Loucy (cell line): ENCODE data around the gene USP38.
A peak's percentile ranks its signal among the peaks of the same experiment; 100 is the strongest.

Source experiments
- H2AFZ ChIP-seq: fragments of 200-600 bp; sonication (generic); 2 replicates; pipeline ENCODE4 v1.6.0; 2016; ENCODE audit warnings: antibody characterized with exemption, mild to moderate bottlenecking, low read length, moderate library complexity
- H3F3A ChIP-seq: fragments of 200-600 bp; 2 replicates; pipeline ENCODE4 v1.6.0; 2016; ENCODE audit warnings: antibody characterized with exemption, low read depth, mild to moderate bottlenecking
- H3K27me3 ChIP-seq: fragments of 200-600 bp; sonication (generic); 2 replicates; pipeline ENCODE4 v1.6.1; 2014; ENCODE audit warnings: low read length, mild to moderate bottlenecking; ENCODE audit not compliant: insufficient read depth, poor library complexity, severe bottlenecking
- H3K36me3 ChIP-seq: fragments of 200-600 bp; sonication (generic); 2 replicates; pipeline ENCODE4 v1.6.1; 2016; ENCODE audit warnings: low read length; ENCODE audit not compliant: insufficient read depth
- H3K4me1 ChIP-seq: fragments of 200-600 bp; sonication (generic); 2 replicates; pipeline ENCODE4 v1.5.1; 2014; ENCODE audit warnings: low read length, mild to moderate bottlenecking; ENCODE audit not compliant: insufficient read depth, poor library complexity, severe bottlenecking
- H3K4me2 ChIP-seq: fragments of 200-600 bp; sonication (generic); 2 replicates; pipeline ENCODE4 v1.6.0; 2014; ENCODE audit warnings: antibody characterized with exemption, low read length, low read depth, mild to moderate bottlenecking; ENCODE audit not compliant: poor library complexity, severe bottlenecking
- H3K4me3 ChIP-seq: fragments of 200-600 bp; sonication (generic); 2 replicates; pipeline ENCODE4 v1.5.1; 2014; ENCODE audit warnings: low read length, mild to moderate bottlenecking, mixed read lengths; ENCODE audit not compliant: poor library complexity, severe bottlenecking
- H3K79me2 ChIP-seq: fragments of 200-600 bp; sonication (generic); 2 replicates; pipeline ENCODE4 v1.6.1; 2014; ENCODE audit warnings: low read length; ENCODE audit not compliant: insufficient read depth
- H3K9ac ChIP-seq: fragments of 200-600 bp; sonication (generic); 2 replicates; pipeline ENCODE4 v1.6.0; 2014; ENCODE audit warnings: mild to moderate bottlenecking, low read depth, low read length, moderate library complexity; ENCODE audit not compliant: poor library complexity, severe bottlenecking
- H3K9me2 ChIP-seq: fragments of 200-600 bp; sonication (generic); replicated peaks from 2 replicates; pipeline ENCODE4 v1.6.1; 2016; ENCODE audit warnings: low read depth, low read length, mixed read lengths
- H3K9me3 ChIP-seq: fragments of 200-600 bp; sonication (generic); 2 replicates; pipeline ENCODE4 v1.6.1; 2014; ENCODE audit warnings: mild to moderate bottlenecking, antibody characterized with exemption, low read length, low read depth; ENCODE audit not compliant: insufficient read depth
- H4K20me1 ChIP-seq: fragments of 200-600 bp; sonication (generic); 2 replicates; pipeline ENCODE4 v1.6.0; 2014; ENCODE audit warnings: antibody characterized with exemption, low read length, mild to moderate bottlenecking; ENCODE audit not compliant: insufficient read depth, poor library complexity, severe bottlenecking
- EZH2phosphoT487 ChIP-seq: fragments of 200-600 bp; IDR thresholded peaks from 2 replicates; pipeline ENCODE4 v1.6.1; 2018; ENCODE audit warnings: antibody characterized with exemption, mild to moderate bottlenecking, moderate library complexity, borderline replicate concordance
- TF ChIP-seq, protein P1 (sequence below): fragments of 200-600 bp; sonication (generic); conservative IDR thresholded peaks from 2 replicates; pipeline ENCODE4 v1.5.1; 2014; ENCODE audit warnings: mild to moderate bottlenecking, antibody characterized with exemption, low read length

USP38 gene

DNA sequence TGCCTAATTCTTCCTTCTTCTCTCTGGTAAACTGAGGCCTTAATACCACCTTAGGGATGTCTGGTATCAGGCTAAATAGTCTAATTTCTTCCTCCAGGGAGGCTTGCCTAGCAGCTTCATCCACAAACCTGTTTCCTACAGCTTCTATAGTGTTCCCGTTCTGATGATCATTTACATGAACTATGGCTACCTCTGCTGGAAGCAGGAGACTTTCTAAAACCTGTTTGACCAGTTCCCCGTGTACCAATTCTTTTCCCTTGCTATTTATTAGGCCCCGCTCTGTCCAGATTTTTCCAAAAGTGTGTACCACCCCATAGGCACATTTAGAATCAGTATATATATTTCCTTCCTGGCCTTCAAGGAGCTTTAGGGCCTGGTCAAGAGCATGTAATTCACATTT is 5.8 kb upstream of the USP38 start:
- H3K9me2 ChIP-seq = no peaks in the 10 kb centered on the region
- H3K79me2 ChIP-seq = peaks cover 14% of the 10 kb centered on the region
- peaks cover 21% of the 10 kb centered on the region for H3K4me1 ChIP-seq
- no peak overlapping the region for H3K4me3 ChIP-seq
- TF ChIP-seq, protein P1, sequence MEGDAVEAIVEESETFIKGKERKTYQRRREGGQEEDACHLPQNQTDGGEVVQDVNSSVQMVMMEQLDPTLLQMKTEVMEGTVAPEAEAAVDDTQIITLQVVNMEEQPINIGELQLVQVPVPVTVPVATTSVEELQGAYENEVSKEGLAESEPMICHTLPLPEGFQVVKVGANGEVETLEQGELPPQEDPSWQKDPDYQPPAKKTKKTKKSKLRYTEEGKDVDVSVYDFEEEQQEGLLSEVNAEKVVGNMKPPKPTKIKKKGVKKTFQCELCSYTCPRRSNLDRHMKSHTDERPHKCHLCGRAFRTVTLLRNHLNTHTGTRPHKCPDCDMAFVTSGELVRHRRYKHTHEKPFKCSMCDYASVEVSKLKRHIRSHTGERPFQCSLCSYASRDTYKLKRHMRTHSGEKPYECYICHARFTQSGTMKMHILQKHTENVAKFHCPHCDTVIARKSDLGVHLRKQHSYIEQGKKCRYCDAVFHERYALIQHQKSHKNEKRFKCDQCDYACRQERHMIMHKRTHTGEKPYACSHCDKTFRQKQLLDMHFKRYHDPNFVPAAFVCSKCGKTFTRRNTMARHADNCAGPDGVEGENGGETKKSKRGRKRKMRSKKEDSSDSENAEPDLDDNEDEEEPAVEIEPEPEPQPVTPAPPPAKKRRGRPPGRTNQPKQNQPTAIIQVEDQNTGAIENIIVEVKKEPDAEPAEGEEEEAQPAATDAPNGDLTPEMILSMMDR = no peak
- no peak for TF ChIP-seq EZH2phosphoT487
- no peaks in the 10 kb centered on the region for H3F3A ChIP-seq
- no peak overlapping the region for H3K4me2 ChIP-seq
- H3K9ac ChIP-seq = no peak overlapping the region
- H4K20me1 ChIP-seq = no peaks in the 10 kb centered on the region
- no peaks in the 10 kb centered on the region for H3K9me3 ChIP-seq
- H3K36me3 ChIP-seq = no peaks in the 10 kb centered on the region
- H3K27me3 ChIP-seq = no peaks in the 10 kb centered on the region
- H2AFZ ChIP-seq = no peak overlapping the region

DNA sequence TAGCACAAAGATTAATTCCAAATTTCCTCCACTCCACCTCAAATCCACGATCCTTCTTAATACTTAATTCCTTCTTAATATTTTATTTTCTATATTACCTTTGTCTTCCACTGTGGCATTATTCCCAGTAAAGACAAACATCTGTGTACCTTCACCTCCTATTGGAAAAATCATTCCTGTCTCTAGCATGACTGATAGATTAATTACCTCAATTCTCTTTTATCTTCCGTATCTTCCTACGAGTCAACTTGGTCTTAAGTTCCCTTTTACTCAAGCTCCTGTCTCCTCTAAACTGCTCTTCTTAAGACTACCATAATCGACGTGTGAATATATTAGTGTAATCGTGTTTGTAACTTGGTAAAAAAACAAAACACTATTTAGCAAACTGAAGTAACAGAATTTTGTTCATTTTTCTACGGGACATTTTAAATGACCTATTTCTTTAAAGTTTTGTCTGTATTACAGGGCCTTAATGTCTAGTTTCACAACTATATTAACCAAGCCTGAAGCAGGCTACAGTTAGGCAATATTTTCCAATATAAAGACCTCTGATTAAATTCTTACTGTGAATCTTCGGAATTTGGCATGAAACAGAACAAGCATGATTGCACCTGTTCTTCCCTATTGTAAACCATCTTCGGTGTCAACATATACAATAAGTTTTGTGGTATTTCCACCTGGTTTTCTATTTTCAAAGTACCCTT is 1.1 kb upstream of the USP38 start:
- Histone ChIP-seq H3K27me3 (no peaks in the 10 kb centered on the region), H3K4me3 (peak overlapping the region; percentile 83), H3K9me2 (no peaks in the 10 kb centered on the region), H3K9ac (peak overlapping the region; percentile 84), H3F3A (no peaks in the 10 kb centered on the region), H2AFZ (peak overlapping the region; percentile 91), H3K9me3 (no peaks in the 10 kb centered on the region), H4K20me1 (peaks cover 38% of the 10 kb centered on the region), H3K4me2 (peak overlapping the region; percentile 72), H3K4me1 (peaks cover 41% of the 10 kb centered on the region), H3K79me2 (peaks cover 56% of the 10 kb centered on the region), H3K36me3 (no peaks in the 10 kb centered on the region)
- no peak for TF ChIP-seq EZH2phosphoT487
- TF ChIP-seq, protein P1 = no peak

DNA sequence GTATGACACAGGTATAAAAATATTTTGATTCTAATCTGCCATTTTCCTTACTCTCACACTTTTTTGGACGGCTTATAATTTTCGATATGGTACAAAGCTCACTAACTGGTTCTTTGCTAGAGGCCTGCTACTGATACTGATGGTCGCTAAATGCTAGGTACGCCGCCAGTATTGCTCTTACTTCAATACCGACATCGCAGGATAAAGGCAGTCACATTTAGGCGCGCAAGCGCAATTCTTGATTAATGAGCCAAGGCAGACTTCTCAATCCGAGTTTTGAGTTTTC is 557 bp upstream of the USP38 start:
- Histone ChIP-seq H3K4me2 (peak overlapping the region; percentile 72), H3K9me2 (no peaks in the 10 kb centered on the region), H3K79me2 (peaks cover 61% of the 10 kb centered on the region), H3K4me3 (peak overlapping the region; percentile 83), H3K4me1 (peaks cover 44% of the 10 kb centered on the region), H3F3A (no peaks in the 10 kb centered on the region), H3K9ac (peak overlapping the region; percentile 84), H3K27me3 (no peaks in the 10 kb centered on the region), H4K20me1 (peaks cover 42% of the 10 kb centered on the region), H3K9me3 (no peaks in the 10 kb centered on the region), H2AFZ (peak overlapping the region; percentile 91), H3K36me3 (no peaks in the 10 kb centered on the region)
- TF ChIP-seq EZH2phosphoT487 = no peak
- TF ChIP-seq, protein P1 = no peak
